GM12874 (cell line): ENCODE measurements around the gene MYZAP.

Source experiments
- TF ChIP-seq, protein P1 (sequence below): IDR thresholded peaks from 2 replicates; pipeline ENCODE4 v1.5.1; 2011; ENCODE audit warnings: low read depth, mild to moderate bottlenecking, control low read depth, low read length, moderate library complexity; ENCODE audit not compliant: insufficient read depth

MYZAP gene

GRCh38 chr15:57665194-57665593, 73.5 kb downstream of the MYZAP start:
- TF ChIP-seq, protein P1, sequence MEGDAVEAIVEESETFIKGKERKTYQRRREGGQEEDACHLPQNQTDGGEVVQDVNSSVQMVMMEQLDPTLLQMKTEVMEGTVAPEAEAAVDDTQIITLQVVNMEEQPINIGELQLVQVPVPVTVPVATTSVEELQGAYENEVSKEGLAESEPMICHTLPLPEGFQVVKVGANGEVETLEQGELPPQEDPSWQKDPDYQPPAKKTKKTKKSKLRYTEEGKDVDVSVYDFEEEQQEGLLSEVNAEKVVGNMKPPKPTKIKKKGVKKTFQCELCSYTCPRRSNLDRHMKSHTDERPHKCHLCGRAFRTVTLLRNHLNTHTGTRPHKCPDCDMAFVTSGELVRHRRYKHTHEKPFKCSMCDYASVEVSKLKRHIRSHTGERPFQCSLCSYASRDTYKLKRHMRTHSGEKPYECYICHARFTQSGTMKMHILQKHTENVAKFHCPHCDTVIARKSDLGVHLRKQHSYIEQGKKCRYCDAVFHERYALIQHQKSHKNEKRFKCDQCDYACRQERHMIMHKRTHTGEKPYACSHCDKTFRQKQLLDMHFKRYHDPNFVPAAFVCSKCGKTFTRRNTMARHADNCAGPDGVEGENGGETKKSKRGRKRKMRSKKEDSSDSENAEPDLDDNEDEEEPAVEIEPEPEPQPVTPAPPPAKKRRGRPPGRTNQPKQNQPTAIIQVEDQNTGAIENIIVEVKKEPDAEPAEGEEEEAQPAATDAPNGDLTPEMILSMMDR: no peak

DNA sequence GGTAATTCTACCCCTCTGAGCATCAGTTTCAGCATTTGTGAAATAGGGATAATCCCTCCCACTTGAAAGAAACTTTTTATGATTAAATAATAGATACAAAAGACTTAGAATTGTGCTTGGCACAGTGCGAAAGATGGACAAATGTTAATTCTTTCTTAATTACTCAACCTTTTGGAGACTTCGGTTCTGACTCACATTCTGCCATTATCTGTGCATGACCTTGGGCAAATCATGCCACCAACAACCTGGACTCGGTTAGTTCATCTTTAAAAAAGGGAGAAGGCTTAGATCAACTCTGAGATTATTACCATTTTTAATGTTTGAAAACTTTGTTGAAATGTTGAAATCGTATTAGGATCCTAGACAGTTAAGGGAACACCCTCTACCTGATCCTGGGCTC, 74.2 kb downstream of the MYZAP start:
- TF ChIP-seq, protein P1: no peak

DNA sequence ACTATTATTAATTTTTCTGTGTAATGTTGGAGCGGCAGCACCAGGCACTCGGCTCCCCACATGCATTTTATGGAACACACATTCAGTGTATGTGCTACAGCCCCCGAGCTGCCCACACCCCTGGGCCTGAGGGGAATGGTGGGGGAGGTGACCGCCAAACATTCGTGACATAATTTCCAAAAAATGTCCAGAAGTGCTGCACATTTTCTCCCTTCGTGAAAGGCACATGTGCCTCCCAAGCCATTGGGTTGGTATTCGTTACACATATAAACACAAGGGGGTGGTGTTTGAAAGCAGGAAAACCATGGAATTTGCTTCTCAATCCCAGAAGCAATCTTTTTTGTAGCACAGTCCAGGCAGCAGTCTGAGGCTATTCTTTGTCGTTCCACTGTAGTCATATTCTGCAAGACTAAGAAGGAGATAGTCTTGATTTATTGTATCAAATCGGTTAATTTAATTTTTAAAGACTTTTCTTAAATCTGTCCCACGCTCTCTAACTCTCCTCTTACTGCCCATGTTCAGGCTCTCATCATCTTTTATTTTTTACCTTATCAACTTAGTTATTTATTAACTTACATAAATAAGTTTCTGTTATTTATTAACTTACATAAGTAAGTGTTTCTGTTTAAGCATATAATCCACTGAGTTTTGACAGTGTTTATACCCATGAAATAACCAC, 75.6 kb downstream of the MYZAP start:
- TF ChIP-seq, protein P1: no peak

GRCh38 chr15:57668016-57668415, 76.3 kb downstream of the MYZAP start:
- TF ChIP-seq, protein P1: no peak

GRCh38 chr15:57671636-57672035, 79.9 kb downstream of the MYZAP start:
- TF ChIP-seq, protein P1: no peak

DNA sequence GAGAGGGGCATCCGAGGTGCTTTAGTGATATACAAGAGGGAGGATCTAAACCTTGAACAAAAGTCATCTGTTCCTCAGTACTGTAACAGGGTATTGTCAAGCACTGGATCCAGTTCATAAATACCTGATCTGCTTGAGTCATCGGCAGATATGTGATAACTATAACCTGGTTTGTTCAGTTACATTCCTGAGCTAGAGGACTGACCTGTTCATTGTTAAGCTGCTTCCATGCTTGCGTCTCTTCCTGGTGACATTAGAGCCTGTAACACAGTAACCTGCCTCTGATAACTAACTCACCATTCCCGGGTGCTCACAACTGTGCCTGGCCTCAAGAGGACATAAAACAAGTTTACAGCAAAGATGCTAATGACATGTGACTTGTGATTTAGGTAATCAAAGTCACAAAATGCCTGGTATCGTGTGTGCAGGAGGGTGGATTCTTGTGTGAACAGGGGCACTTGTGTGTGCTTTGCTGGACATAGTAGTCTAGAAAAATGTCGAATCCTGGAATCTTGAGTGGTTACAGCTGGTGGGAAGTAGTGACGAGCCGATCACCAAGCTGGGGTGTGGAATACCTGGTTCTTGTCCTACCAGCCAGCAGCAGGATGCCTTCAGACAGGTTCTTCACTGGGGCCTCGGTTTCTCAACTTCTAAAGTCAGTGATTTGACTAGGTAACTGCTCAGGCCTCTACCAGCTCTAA, 83.9 kb downstream of the MYZAP start:
- TF ChIP-seq, protein P1: no peak

GRCh38 chr15:57676585-57676984, 84.9 kb downstream of the MYZAP start:
- TF ChIP-seq, protein P1: no peak
